Progenitor cell of endocrine pancreas (in vitro differentiated cells): ENCODE results near the gene CDK1. TPM values are rescaled to one million over a fixed set of nuclear protein-coding genes. Genes with fewer than 3 reads are reported as not detected.
"Not testable (repeated sequence)": the region's sequence is repeated elsewhere in the genome, so short reads cannot be mapped to it uniquely, and the experiment has no call there.

Experiments used
- DNase-seq: peaks from one replicate; pipeline ENCODE4 v3.0.0; 2021; ENCODE audit warnings: low spot score; ENCODE audit not compliant: unreplicated experiment
- H3K27ac Mint-ChIP-seq: 2 replicates; pipeline ENCODE4 v1.8.0; 2021; ENCODE audit warnings: mild to moderate bottlenecking, moderate library complexity, mixed read lengths
- H3K27me3 Mint-ChIP-seq: 2 replicates; pipeline ENCODE4 v1.8.0; 2021; ENCODE audit warnings: mixed read lengths
- H3K36me3 Mint-ChIP-seq: 2 replicates; pipeline ENCODE4 v1.8.0; 2022; ENCODE audit warnings: mixed read lengths; ENCODE audit not compliant: insufficient read depth
- H3K4me1 Mint-ChIP-seq: 2 replicates; pipeline ENCODE4 v1.8.0; 2021; ENCODE audit warnings: low read depth, mixed read lengths
- H3K4me3 Mint-ChIP-seq: 2 replicates; pipeline ENCODE4 v1.8.0; 2021; ENCODE audit warnings: low read depth, mild to moderate bottlenecking, moderate library complexity, mixed read lengths
- H3K9me3 Mint-ChIP-seq: 2 replicates; pipeline ENCODE4 v1.8.0; 2021; ENCODE audit warnings: low read depth, mixed read lengths
- total RNA-seq: library from RNA; stranded (reverse); gene quantifications from 2 replicates; pipeline ENCODE4 v1.2.1, GENCODE V29; 2021
- TF ChIP-seq, protein P1 (sequence below): fragments of 200-600 bp; sonication (generic); IDR thresholded peaks from one replicate; pipeline ENCODE4 v1.5.0; 2021; ENCODE audit warnings: antibody characterized with exemption, mild to moderate bottlenecking; ENCODE audit not compliant: unreplicated experiment

Gene CDK1
- total RNA-seq, 1 donor from 2014 or later, result 38.2 TPM

DNA sequence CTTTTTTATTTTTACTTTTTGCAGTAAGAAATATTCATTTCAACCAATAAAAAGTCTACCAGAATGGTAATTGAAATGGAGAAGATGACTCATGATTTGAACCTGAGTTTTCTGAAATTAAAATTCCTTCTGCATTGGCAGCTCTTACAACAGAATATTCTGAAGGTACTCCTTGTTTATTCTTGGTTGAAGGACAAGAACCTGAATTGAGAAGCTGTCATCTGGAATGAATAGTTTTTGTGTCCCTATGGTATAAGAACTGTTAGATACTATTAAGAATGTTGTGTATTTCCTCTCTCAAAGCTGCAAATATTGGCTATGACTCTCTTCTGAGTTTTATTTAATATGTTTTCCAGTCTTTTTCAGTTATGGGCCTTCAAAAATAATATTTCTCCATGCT is 56.1 kb downstream of the CDK1 start:
- Mint-ChIP-seq H3K27ac (no peak overlapping the region), H3K36me3 (no peaks in the 10 kb centered on the region), H3K4me1 (no peaks in the 10 kb centered on the region), H3K9me3 (no peaks in the 10 kb centered on the region), H3K4me3 (no peak overlapping the region), H3K27me3 (peaks cover 3% of the 10 kb centered on the region)
- DNase-seq, result no peak
- TF ChIP-seq, protein P1, sequence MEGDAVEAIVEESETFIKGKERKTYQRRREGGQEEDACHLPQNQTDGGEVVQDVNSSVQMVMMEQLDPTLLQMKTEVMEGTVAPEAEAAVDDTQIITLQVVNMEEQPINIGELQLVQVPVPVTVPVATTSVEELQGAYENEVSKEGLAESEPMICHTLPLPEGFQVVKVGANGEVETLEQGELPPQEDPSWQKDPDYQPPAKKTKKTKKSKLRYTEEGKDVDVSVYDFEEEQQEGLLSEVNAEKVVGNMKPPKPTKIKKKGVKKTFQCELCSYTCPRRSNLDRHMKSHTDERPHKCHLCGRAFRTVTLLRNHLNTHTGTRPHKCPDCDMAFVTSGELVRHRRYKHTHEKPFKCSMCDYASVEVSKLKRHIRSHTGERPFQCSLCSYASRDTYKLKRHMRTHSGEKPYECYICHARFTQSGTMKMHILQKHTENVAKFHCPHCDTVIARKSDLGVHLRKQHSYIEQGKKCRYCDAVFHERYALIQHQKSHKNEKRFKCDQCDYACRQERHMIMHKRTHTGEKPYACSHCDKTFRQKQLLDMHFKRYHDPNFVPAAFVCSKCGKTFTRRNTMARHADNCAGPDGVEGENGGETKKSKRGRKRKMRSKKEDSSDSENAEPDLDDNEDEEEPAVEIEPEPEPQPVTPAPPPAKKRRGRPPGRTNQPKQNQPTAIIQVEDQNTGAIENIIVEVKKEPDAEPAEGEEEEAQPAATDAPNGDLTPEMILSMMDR, result no peak

DNA sequence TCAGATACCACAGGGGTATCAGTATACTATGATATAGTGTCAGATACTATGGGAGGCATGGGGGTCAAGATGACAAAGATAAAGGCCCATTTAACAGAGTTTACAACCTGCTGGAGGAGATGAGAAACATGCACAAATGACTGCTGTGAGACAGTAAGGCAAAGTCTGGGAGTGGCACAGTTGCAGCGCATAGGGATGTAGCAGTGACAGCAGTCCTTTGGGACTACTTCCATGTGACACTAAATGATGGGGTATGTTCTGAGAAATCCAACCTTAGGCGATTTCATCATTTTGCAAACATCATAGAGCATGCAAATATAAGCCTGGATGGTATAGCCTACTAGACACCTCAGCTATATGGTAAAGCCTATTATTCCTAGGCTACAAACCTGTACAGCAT is 56.8 kb downstream of the CDK1 start:
- no peak overlapping the region for H3K4me3 Mint-ChIP-seq
- H3K27me3 Mint-ChIP-seq, result peaks cover 3% of the 10 kb centered on the region
- H3K27ac Mint-ChIP-seq, result no peak overlapping the region
- no peaks in the 10 kb centered on the region for H3K36me3 Mint-ChIP-seq
- DNase-seq, result no peak
- no peaks in the 10 kb centered on the region for H3K9me3 Mint-ChIP-seq
- H3K4me1 Mint-ChIP-seq, result no peaks in the 10 kb centered on the region
- TF ChIP-seq, protein P1, result no peak

DNA sequence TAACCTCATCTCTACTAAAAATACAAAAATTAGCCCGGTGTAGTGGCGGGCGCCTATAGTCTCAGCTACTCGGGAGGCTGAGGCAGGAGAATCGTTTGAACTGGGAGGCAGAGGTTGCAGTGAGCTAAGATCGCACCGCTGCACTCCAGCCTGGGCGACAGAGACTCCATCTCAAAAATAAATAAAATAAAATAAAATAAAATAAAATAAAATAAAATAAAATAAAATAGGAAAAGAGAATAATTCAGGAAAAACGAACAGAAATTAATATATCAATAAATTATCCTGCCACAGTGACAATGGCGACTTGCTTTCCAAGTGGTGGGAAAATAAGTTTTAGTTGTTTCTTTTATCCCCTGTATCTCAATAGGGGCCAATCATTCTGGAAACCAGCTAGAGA is 62.9 kb downstream of the CDK1 start:
- H3K4me1 Mint-ChIP-seq, H3K27ac Mint-ChIP-seq, DNase-seq, H3K36me3 Mint-ChIP-seq, H3K4me3 Mint-ChIP-seq, H3K27me3 Mint-ChIP-seq, H3K9me3 Mint-ChIP-seq: not testable (repeated sequence)

DNA sequence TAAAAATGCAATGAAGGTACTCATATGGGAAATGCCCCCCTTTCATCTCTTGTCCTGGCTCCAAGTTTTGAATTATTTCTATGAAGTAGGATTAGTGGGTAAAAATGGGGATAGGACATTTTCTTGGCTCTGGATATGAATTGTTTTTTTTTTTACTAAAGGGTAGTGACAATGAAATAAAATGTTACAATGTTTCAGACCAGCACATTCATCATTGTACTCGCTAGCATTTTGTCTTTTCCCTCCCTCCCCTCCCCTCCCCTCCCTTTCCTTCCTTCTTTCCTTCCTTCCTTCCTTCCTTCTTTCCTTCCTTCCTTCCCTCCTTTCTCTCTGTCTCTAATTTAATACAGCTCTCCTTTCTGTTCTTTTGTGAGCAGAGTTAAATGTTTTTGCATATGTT is 64.4 kb downstream of the CDK1 start:
- TF ChIP-seq, protein P1, result no peak
- no peaks in the 10 kb centered on the region for H3K4me1 Mint-ChIP-seq
- H3K4me3 Mint-ChIP-seq, result no peak overlapping the region
- no peaks in the 10 kb centered on the region for H3K36me3 Mint-ChIP-seq
- no peak overlapping the region for H3K27ac Mint-ChIP-seq
- no peaks in the 10 kb centered on the region for H3K9me3 Mint-ChIP-seq
- H3K27me3 Mint-ChIP-seq, result peaks cover 3% of the 10 kb centered on the region
- DNase-seq, result no peak

Other genes with a start within 250 kb of the CDK1 start
- gene RHOBTB1, start 165.7 kb downstream of the CDK1 start, total RNA-seq, result 21.7 and 23.8 TPM in 2 replicates